G401.6 (cell line): ENCODE results near the gene MEI1.
A peak's percentile ranks its signal among the peaks of the same experiment; 100 is the strongest.

Experiments used
- FAIRE-seq: peaks from 2 replicates; lab custom pipeline; 2012; peaks lifted over from hg19 to GRCh38; lab: Jason Lieb, UNC

Gene MEI1

DNA sequence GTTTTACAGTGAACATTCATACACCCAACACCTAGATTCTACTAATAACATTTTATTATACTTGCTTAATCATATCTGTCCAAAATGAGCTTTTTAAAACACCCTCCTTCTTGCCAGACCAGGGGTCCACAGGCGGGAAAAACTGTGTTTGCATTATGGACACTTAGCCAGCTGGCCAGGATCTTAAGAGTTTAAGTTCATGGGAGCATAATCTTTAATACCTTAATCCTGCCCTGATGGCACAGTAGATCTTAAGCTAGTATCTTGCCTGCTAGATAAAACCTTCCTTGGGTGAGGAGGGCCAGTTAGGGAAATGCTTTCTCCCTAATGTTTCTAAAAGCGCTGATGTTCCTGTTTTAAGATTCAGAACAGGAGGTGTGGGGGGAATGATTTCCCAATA, 88.0 kb downstream of the MEI1 start:
- no peak for FAIRE-seq

DNA sequence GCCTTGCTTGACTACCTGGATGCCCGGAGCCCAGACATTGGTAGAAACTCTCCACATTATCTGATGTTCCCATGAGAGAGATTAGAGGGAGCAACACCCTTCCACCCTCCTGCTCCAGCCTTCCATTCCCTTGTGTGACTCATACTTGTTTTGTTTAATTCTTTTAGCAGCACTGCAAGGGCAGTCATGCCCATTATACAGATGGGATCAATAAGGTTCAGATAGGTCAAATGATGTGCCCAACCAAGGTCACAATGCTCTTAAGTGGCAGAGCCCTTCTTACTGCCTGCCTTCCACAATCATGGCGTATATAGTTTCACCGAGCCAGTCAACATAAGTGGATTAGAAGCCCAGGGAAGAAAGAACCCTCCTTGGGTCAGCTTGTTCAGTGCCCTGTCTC, 94.6 kb downstream of the MEI1 start:
- no peak for FAIRE-seq

DNA sequence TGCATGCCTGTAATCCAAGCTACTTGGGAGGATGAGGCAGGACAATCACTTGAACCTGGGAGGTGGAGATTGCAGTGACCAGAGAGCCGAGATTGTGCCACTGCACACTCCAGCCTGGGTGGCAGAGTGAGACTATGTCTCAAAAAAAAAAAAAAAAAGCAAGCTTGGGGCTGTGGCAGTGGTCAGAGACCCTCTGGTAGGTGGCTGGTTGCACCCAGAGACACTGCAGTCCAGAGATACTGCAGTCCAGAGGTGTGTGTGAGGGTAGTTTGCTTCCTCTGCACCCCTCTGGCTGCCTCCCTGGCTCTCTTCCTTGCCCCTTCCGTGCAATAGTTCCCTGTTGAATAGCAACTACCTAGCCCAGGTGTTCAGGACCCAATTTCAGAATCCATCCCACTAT, 99.4 kb downstream of the MEI1 start:
- no peak for FAIRE-seq

DNA sequence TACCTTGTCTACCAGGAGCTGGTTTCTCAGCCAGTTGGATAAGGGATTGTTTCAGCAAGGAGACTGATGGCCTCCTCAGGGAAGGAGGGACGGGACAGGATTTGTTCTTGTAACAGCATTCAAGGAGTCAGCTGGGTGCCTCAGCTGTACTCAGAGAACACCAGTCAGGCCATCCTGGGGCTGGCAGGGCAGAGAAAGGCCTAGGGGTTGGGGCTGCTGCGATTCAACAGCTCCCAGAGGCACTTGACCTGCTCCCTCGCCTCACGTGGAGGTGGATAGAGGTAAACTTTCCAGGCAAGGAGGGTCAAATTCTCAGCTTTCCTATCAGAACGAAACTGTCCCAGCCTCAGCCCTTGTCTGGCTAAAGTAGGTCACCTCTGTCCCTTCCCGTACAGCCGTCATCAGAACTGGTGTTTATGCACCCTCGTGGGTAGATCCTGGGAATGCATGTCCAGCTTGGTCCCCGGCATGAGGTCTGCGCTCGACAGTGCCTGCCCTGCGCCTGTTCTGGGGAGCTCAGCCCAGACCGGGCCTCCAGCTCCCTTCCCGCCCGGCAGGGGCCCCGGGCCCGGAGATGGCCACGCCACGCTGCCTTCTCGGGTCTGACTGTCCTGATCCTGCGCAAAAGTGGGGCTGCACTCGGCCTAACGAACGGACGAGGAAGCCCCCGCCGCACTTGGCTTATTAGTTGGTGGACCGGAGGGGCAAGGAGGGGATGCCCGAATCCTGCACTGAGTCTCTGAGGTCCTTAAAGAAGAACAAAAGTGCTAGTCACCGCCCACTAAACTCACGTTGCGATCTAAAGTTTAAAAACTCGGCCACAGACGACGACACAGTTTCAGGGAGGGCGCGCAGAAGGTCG, 100.4 kb downstream of the MEI1 start:
- no peak for FAIRE-seq

DNA sequence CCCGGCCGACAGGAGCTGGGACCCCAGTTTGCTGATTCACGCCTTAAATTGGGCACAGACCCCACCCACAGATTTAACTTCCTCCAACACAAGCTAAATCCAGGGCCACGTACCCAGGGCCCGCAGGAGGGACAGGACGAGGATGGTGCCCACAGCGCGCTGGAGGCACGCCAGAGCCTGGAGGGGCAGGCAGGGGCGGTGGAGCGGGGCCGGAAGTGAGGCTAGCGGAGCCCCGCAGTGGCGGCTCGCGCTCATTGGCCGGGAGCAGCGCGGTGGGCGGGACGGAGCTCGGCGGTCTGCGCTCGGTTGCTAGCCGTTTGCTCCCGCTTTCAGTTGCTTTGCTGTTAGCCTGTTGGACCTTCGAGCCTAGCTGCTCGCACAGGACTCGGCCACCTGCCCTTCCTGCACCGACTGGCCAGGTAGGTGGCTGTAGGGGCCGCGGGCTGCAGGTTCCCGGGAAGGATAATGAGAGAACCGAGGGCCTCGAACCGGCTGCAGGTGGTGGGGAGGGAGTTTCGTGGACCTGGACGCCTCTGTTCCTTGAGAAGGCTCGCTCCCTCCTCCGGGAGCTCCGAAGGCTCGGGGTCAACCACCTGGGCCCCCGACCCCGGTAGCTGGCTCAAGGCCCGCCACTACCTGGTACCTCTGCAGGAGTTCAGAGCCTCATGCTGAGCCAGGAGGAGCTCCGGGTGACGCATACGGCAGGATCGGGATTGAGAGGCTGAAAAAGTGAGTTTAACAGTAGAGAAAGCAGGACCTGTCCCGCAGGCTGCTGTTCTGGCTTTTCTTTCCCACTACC, 101.2 kb downstream of the MEI1 start, which contains the start of gene CCDC134:
Gene CCDC134 (plus strand): TSS at position 332 of the 799 bp plus-strand sequence. CDS start 8,212 bp downstream, outside the sequence.
- peak; percentile 88 for FAIRE-seq

DNA sequence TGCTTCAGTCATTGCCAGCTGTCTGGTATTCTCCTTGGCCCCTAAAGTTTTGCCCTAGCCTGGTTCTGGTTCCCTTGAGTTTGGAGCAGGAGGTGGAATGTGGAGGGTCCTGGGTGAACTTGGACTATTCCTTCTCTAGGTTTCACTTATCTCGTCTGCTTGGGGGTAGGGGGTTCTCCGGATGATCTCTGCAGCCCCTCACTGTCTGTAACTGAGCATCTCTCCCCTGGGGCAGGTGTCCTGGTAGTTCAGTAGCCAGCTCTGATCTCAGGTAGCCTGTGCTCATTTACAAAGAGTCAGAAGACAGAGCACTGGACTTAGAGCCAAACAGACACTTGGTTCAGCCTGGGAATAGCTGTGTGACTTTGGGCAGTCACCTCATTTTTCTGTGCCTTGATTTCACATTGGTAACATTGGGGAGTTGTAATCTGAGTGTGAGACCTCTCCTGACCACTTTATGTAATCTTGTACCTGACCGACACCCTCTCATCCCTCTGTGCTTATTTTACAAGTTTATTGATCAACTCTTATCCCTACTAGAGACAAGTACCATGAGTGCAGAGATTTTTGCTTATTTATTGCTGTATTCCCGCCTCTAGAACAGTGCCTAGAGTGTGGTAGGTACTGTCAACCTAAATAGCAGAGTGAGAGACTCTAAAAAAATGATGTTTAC, 102.0 kb downstream of the MEI1 start:
- FAIRE-seq: peak; percentile 15

DNA sequence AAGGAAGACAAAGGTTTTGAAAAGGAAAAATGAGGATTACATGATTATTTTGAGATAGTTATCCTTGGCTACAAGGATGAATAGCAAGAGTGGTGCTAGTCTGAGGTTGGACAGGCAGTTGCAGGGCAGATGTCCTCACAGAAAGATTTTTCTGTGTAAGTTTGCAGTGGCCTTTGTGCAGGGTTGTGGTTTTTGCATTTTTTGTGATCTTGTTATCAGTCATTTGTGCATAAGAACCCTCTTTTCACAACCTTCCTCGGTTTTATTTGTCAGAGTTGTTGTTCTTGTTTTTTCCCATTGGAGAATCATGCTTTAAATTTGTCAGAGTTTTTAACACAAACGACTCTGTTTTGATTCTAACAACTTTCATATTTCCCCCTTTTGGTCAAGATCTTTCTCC, 102.6 kb downstream of the MEI1 start:
- no peak for FAIRE-seq

DNA sequence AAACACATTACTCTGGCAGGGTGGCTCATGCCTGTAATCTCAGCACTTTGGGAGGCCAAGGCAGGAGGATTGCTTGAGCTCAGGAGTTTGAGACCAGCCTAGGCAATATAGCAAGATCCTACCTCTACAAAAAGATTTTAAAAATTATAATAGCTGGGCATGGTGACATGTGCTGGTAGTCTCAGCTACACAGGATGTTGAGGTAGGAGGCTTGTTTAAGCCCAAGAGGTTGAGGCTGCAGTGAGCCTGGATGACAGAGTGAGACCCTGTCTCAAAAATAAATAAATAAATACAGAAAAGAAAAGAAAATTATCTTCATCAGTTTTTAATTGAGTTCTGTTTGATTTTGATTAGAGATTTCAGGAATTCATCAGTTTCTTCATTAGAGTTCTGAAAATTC, 106.3 kb downstream of the MEI1 start:
- peak; percentile 69 for FAIRE-seq

DNA sequence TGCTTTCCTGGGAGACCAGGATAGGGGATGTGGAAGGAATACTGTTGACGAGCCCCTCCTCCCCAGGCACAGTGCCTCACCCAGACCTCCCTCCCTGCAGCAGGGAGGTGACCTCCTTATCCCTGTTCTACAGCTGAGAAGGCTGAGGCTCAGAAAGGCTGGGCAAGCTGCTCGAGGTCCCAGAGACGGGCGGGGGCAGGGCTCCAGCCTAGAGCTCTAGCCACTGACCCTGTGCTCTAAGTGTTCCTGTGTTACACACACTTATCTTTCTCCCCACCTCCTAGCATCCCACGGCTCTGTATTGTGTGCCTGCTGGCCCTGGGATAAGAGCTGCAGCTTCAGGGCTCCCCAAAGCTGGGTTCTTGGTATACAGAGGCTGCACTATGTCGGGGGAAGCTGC, 109.1 kb downstream of the MEI1 start:
- FAIRE-seq: no peak

DNA sequence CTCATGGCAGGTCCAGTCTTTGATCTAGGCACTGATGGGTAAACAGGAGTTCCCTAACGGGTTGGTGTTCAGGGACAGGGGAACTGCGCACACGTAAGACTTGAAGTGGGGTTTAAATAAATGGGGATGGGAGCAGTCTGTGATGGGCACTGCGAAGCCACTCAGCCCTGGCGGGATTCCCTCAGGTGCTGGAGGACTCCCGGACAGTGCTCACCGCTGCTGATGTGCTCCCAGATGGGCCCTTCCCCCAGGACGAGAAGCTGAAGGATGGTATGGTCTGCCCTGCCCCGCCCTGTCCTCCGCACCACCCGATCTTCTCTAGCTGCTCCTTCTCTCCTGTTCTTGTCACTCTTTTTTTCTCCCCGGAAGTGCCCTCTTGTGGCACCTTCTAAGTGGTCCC, 110.7 kb downstream of the MEI1 start:
- no peak for FAIRE-seq

DNA sequence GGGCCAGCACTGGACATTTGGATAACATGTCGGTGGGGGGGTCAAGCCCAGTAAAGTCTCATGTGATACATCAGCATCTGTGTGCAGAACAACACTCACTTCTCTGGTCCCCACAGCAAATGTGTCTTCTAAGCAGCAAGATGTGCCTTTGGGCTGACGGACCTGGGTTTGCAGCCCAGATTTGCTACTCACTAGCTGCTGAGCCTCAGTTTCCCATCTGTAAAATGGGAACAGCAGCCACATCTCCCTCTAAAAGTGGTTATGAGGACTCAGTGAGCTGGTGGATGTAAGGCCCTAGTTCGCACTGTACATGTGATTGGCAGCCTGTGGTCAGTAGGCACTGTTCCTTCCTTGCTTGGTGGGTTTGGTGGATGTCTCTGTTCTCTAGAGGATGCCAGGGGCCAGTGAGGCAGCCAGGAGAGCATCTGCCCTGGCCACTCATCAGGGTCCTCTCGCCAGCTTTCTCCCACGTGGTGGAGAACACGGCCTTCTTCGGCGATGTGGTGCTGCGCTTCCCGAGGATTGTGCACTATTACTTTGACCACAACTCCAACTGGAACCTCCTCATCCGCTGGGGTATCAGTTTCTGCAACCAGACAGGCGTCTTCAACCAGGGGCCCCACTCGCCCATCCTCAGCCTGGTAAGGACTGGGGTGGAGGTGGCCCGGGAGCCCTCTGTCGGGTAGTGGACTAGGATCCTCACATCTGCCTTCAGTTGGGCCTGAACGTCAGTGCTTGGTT, 113.7 kb downstream of the MEI1 start:
- no peak for FAIRE-seq

DNA sequence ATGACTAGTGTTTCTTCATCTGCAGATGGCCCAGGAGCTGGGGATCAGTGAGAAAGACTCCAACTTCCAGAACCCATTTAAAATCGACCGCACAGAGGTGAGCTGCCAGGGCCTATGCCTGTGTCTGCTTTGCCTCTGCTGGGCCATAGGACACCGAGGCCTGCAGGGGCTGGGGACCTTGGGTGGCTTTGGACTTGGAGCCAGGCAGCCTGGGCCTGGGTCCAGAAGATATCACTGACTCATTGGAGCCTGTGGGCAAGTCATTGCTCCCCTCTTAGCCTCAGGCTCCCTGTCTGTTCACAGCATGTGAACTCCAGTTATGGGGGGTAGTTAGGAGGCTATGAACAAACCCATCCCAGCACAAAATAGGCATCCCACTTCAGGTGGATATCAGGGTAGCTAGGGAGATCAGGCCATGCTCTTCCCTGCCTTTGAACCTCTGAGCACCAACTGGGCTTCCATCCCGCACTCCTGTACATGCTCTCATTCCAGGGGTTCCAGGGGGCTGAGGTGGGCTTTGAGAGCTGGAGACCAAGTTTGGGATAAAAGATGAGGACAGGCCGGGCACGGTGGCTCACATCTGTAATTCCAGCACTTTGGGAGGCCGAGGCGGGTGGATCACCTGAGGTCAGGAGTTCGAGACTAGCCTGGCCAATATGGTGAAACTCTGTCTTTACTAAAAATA, 114.6 kb downstream of the MEI1 start:
- no peak for FAIRE-seq

DNA sequence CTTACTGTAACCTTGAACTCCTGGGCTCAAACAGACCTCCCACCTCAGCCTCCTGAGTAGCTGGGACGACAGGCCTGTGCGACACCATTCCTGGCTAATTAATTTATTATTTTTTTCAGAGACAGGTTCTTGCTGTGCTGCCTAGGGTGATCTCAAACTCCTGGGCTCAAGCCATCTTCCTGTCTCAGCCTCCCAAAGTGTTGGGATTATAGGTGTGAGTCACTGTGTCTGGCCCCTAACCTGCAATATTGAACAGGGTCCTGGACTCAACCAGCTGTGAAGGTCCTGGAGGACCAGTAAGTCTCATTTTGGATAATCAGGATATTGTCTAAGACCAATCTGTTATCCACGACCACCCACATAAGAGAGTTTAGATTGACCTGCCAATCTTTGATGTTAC, 116.4 kb downstream of the MEI1 start:
- no peak for FAIRE-seq

DNA sequence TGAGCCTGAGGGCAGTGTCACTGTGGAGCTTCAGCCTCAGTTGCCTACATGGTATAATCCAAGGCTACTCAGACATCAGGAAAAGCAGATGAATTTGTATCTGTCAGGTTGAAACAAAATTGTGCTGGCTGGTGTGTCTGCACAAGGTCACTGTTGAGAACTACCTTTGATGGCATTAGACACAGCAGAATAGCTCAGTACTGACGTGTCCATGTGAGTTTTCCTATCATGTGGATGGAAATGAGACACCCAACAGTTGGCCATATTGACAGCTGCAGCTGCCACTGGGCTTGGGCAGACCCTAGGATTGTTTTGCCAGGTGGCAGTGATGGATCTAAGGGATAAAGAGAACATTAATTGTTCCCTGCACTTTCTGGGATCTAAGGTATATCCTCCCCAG, 116.9 kb downstream of the MEI1 start:
- FAIRE-seq: no peak

DNA sequence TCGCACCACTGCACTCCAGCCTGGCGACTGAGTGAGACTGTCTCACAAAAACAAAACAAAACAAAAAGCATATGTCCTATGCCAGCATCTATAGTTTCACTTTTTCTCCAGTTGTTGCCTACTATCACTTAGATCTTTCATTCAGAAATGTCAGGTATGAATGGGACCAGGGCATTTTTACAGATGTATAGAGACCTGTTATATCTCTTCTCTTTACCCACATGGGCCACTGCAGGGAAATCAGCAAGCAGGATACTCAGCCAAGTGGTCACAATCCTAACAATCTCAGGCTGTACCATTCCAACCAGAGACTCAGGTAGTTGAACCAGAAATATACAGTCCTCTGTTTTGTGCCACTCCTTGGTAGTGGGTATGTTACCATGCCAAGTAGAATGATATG, 117.6 kb downstream of the MEI1 start:
- FAIRE-seq: no peak

DNA sequence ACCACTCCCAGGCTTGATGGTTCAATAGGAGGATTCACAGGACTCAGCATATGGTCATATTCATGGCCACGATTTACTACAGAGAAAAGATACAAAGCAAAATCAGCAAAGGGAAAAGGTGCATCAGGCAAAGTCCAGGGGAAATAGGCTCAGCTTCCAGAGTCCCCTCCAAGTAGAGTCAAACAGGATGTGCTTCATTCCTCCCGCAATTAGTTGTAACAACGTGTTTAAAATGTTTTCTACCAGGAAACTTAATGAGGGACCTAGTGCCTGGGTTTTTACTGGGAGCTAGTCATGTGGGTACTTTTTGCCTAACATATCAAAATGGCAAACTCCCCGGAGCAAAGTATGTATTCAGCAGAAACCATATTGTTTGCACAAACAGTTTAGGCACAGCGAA, 118.7 kb downstream of the MEI1 start:
- no peak for FAIRE-seq

DNA sequence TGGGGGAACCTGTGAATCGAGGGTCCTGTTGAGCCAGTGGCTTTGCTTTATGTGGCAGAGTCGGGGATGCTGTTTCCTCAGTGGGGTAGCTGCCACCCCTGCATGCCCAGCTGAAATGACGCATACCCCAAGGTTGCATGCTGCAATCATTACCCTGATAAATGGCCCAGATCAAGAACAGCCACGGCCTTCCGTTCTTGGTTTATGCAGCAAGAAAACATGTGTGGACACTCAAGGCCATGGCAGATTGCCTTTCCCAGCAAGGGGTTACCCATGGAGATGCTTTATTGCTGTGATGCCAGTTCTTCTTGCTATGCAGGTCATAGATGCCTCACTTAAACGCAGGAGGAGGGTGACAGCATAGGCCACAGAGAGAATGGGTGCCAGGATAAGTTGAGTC, 119.3 kb downstream of the MEI1 start:
- FAIRE-seq: no peak

DNA sequence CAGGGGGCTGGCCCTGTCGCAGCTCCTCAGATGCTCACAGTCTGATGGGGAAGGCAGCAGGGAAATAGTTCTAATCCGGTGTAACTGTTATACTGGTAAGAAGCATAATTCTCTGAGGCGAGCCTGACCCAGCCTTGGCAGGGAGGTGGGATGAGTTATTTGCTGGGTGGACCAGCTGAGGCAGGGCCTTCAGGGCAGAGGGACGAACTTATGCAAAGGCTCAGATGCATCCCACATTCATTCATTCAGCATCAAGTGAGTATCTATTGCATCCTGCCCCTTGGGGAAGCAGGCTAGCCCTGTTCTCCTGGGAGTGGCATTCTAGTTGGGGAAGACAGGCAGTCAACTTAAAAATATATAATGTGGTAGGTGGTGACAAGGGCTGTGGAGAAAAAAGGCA, 120.0 kb downstream of the MEI1 start:
- no peak for FAIRE-seq

DNA sequence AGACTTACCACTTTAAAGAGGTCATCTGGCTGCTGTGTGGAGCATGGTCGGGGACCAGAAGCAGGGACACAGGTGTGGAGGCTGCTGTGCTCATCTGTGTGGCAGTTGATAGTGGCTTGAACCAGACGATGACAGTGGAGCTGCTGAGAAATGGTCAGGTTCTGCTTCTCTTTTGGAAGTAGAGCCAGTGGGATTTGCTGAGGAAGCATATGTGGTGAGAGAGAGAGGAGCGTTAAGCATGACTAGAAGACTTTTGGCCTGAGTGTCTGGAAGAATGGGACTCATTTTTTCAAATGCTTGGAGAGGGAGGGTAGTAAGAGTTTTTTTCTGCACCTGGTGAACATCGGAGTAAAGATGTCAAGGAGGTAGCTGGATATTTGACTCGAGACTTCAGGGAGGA, 121.1 kb downstream of the MEI1 start:
- no peak for FAIRE-seq

DNA sequence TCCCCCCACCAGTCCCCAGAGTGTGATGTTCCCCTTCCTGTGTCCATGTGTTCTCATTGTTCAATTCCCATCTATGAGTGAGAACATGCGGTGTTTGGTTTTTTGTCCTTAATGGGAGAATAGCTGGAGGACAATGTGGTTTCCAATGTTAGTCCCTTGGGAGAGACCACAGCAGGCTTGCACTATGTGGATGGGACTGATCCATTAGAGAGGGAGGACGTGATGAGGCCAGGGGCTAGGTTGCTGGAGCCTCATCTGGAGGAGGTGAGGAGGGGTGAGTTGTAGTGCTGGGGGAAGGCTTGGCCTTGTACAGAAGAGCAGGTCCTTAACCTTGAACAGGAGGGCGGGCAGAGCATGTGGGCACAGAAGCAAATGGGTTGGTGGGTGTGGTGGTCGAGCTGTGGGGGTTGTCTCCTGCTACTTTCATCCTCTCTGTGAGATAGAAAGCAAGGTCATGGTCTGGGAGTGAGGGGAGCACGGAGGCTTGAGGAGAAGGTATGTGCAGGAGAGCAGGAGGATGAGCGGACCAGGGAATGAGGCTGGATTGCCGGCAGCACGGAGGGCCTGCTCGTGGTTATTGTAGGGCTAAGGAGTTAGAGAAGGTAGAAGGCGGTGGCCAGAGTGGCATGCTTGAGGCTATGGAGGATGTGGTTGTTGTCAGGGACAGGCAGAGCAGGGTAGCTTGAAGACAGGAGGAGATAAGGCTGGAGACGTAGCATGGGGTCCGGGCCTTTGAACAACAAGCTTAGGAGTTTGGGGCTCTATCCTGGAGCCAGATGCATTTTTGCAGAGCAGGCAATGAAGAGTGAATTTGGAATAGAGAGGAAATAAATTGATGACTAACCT, 122.4 kb downstream of the MEI1 start:
- FAIRE-seq: no peak
